Measurements from ENCODE around the gene RIT2.

RIT2 gene

DNA sequence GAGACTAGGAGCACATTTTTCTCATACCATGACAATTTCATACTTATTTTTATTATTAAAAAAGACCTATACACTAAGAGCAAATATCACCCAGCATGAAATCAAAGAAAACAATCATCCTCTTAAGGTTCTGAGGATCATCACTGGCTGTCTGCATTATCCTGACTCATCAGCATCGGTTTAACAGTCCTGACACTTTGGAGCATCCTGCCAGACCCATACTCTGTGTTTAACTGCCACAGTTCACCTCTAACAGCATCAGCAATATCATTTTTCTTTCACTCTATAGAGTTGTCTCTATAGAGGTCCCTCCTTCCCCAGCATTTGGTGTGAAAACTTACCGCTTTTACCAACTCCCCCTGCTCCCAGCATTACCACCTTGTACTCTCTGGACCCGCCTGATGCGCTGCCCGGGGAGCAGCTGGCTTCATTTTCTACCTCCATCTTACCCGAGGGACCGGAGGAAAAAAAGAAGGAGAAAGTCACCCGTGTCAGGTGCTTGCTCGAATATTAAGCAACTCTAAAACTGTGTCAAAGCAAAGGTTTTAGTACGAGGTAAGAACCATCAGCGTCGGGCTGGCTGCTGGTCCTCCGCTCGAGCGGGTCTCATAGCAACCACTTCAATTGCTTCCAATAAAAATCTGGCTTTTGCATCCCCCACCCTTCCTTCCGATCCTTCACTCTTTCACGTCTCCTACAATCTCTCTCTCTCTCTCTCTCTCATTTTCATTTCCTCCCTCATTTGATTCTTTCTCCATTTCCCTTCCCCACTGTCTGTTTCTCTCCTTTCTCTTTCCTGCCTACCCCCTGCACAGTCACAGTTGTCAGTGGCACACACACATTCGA lies at the start of gene RIT2:
Gene RIT2 (minus strand): TSS at position 610 of the 846 bp plus-strand sequence.
- Mint-ChIP-seq H3K27me3 (ENCODE audit: low read depth) (no peaks in the 10 kb centered on the region), H3K27ac (no peak within 1 kb of the TSS), H3K36me3 (ENCODE audit: low read depth) (no peaks in the 10 kb centered on the region), H3K4me1 (no peaks in the 10 kb centered on the region), H3K4me3 (no peak within 1 kb of the TSS), H3K9me3 (no peaks in the 10 kb centered on the region)
- TF ChIP-seq CTCF (IDR thresholded peaks at IDR 0.05; ENCODE audit: unreplicated experiment in 3 of 3): no peak

- Mint-ChIP-seq H3K4me1 (peaks cover 8% of the 10 kb centered on the region), H3K36me3 (ENCODE audit: low read depth) (no peaks in the 10 kb centered on the region), H3K27ac (no peak overlapping the region)
Observed at GRCh38 chr18:43161528-43161927, 46.0 kb upstream of the RIT2 start.

DNA sequence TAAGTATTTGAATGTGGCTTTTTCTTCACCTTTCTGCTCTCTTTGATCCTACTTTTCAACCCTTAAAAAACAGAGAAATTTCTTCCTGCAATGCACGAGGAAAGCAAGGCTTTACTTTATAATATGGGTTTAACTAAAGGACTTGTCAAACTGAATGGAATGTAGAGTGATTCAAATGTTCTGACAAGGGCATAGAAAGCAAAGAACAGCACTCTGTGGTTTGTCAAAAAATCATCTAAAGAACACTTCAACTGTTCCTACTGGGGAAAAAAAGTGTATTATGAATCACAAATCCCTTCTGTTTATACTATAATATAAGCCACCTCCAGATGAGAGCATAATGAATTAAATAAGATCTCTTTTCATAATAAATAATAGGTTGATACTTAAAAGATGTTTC lies 45.0 kb upstream of the RIT2 start:
- Mint-ChIP-seq H3K27ac (no peak overlapping the region), H3K9me3 (peaks cover 5% of the 10 kb centered on the region), H3K36me3 (ENCODE audit: low read depth) (no peaks in the 10 kb centered on the region), H3K4me3 (no peak overlapping the region), H3K4me1 (peaks cover 8% of the 10 kb centered on the region), H3K27me3 (ENCODE audit: low read depth) (no peaks in the 10 kb centered on the region)
- TF ChIP-seq CTCF (IDR thresholded peaks at IDR 0.05; ENCODE audit: unreplicated experiment in 3 of 3): no peak

More at GRCh38 chr18:43161528-43161927, 46.0 kb upstream of the RIT2 start:
- peaks cover 14% of the 10 kb centered on the region for H3K9me3 Mint-ChIP-seq
- H3K4me3 Mint-ChIP-seq: no peak overlapping the region
- H3K27me3 Mint-ChIP-seq (ENCODE audit: low read depth): no peaks in the 10 kb centered on the region
- no peak for TF ChIP-seq CTCF (IDR thresholded peaks at IDR 0.05; ENCODE audit: unreplicated experiment in 3 of 3)

DNA sequence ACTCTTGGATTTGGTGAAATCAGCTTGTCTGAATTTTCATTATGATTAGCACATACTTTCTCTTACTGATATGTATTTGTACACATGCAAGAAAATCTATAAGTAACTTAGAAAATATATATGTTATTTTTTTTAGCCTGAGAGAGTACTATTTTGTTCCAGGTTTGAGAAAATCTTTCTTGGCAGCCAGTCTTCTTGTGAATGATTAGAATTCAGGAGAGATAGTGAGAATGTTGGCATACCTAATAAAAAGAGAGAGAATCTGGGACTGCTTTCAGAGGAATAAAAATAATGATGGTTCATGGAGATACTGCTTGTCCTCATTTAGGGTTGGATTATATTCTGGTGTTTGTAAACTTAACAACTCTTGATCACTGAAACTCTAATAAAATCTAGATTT lies 44.4 kb upstream of the RIT2 start:
- Mint-ChIP-seq H3K9me3 (peaks cover 5% of the 10 kb centered on the region), H3K36me3 (ENCODE audit: low read depth) (no peaks in the 10 kb centered on the region), H3K27me3 (ENCODE audit: low read depth) (no peaks in the 10 kb centered on the region), H3K27ac (no peak overlapping the region), H3K4me3 (no peak overlapping the region), H3K4me1 (peaks cover 8% of the 10 kb centered on the region)
- no peak for TF ChIP-seq CTCF (IDR thresholded peaks at IDR 0.05; ENCODE audit: unreplicated experiment in 3 of 3)

DNA sequence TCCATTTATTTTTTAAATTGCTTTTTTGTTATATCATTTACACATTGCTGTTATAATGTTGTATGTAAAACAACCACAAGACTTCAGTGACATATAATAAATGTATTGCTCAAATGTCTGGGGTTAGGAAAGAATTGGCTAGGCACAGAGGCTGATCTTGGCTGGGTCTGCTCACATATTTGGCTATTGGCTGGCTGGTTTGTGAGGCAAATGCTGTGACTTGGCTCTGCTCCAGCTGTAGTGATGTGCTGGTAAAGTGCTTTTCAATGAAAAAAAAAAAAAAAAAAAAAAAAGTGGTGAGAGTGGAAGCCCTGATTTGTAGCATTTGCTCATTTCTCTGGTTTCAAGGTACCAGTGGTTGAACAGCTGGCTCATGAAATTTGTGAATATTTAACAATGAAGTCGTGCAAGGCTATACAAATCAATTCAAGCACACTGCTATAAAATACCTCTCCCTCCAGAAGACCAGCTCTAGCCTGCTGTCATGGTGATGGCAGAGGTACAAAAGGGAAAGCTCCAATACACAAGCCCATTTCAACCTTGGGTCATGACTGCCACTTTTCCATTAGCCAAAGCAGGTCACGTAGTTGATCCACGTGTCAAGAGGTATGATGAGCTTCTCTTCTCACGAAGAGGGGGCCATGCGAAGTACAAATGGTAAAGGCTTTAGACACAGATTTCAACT lies 43.7 kb upstream of the RIT2 start:
- Mint-ChIP-seq H3K9me3 (peaks cover 5% of the 10 kb centered on the region), H3K27ac (no peak overlapping the region), H3K4me1 (peaks cover 8% of the 10 kb centered on the region), H3K4me3 (no peak overlapping the region), H3K27me3 (ENCODE audit: low read depth) (no peaks in the 10 kb centered on the region), H3K36me3 (ENCODE audit: low read depth) (no peaks in the 10 kb centered on the region)
- TF ChIP-seq CTCF (IDR thresholded peaks at IDR 0.05; ENCODE audit: unreplicated experiment in 3 of 3): no peak
